Fibroblast of pulmonary artery (primary cell): ENCODE measurements around the gene TARS3.
A peak's percentile ranks its signal among the peaks of the same experiment; 100 is the strongest.

Source experiments
- DNase-seq: peaks from one replicate; pipeline ENCODE4 v3.0.0-alpha.2; 2010; ENCODE audit warnings: low read depth
- H3K4me3 ChIP-seq: replicated peaks from 2 replicates; pipeline ENCODE4 v1.5.1; 2011; ENCODE audit warnings: low read depth, mild to moderate bottlenecking, control low read depth, low read length, moderate library complexity
- CTCF ChIP-seq: IDR thresholded peaks from 2 replicates; pipeline ENCODE4 v1.5.1; 2011; ENCODE audit warnings: mild to moderate bottlenecking, control low read depth, low read length, inconsistent platforms; ENCODE audit errors: missing control alignments

TARS3 gene

DNA sequence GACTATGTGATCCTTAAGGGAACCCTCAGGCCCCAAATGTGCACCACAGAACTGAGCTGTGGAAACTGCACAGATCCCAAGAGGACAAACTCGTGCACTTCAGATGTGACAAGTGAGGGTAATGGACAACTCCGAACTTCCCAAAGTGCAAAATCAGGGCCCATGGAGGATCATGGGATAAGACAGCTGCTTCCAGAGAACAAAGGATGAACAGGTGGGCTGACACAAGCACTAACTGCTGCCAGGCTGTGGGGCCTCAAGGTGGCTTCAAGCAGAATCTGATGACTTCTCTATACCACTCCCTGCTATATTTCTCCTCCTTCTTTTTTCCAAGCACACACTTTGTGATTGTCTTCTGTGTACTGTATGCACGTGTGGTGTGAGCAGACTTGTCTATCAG lies 5.4 kb downstream of the TARS3 start:
- DNase-seq, result no peak
- H3K4me3 ChIP-seq, result no peak overlapping the region
- no peak for TF ChIP-seq CTCF

- H3K4me3 ChIP-seq, result no peak overlapping the region
- TF ChIP-seq CTCF, result no peak
These were observed 12.2 kb downstream of the TARS3 start for GRCh38 chr15:101712078-101712477.

DNA sequence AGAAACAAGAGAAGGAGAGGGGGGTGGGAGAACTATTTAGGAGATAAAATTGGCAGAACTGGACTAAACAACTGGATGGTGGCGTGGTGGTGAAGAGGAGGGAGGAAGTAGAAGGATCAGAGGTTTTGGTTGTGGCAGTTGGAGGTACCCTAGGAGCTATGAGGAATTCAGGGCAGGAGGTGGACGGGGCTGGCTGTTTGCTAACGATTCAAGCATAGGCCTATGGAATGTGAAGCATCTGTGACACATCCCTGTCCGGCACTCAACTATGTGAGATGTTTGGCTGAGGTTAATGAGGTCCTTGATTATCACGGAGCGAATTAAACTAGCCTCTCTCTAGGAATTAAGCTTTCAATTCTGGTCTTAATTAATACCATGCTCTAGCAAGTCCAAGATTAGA lies 13.5 kb downstream of the TARS3 start:
- DNase-seq, result peak; percentile 29
- no peak overlapping the region for H3K4me3 ChIP-seq
- no peak for TF ChIP-seq CTCF

More at GRCh38 chr15:101712078-101712477, 12.2 kb downstream of the TARS3 start:
- no peak for DNase-seq

GRCh38 chr15:101709466-101709865 lies 14.8 kb downstream of the TARS3 start:
- no peak for TF ChIP-seq CTCF
- no peak for DNase-seq
- H3K4me3 ChIP-seq, result no peak overlapping the region

GRCh38 chr15:101707983-101708382 lies 16.3 kb downstream of the TARS3 start:
- no peak for DNase-seq
- no peak for TF ChIP-seq CTCF

DNA sequence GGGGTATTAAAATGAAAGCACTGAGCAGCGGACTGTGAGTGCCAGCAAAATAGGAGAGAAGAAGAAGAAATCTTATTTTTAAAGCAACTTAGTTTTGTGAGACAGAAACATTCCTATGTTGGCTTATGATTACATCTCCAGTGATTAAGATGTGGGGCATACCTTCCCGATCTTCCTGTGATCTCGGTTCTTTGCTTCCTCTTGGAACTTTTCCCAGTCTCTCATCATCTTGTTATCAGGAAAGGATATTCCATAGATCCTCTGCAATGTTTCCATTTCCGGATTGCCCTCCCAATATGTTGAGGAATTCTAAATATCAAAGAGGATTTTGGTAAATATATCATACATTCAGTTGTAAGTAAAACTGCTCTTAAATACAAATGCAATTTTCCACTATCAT lies 22.2 kb downstream of the TARS3 start:
- no peak for TF ChIP-seq CTCF
- DNase-seq, result peak; percentile 8
- no peak overlapping the region for H3K4me3 ChIP-seq

More at GRCh38 chr15:101707983-101708382, 16.3 kb downstream of the TARS3 start:
- no peak overlapping the region for H3K4me3 ChIP-seq

- no peak for TF ChIP-seq CTCF
- DNase-seq, result no peak
- H3K4me3 ChIP-seq, result no peak overlapping the region
These were observed 26.0 kb downstream of the TARS3 start for GRCh38 chr15:101698314-101698713.
